CD4-positive, alpha-beta memory T cell (primary cell): ENCODE results near the gene CHST13. TPM values are rescaled to one million over a fixed set of nuclear protein-coding genes. Genes with fewer than 3 reads are reported as not detected.

Source experiments
- CTCF ChIA-PET: fragments of 350-600 bp; sonication (Branson Sonifier 250); formaldehyde crosslinking; loops from one replicate; lab custom pipeline; 2021; ENCODE audit warnings: inconsistent platforms; ENCODE audit not compliant: partially characterized antibody; lab: Charles Lee
- POLR2A ChIA-PET: fragments of 350-600 bp; sonication (Branson Sonifier 250); formaldehyde crosslinking; loops from one replicate; lab custom pipeline; 2021; ENCODE audit not compliant: partially characterized antibody; lab: Charles Lee
- DNase-seq, 5 donors: peaks; one replicate each; pipeline versions ENCODE4 v3.0.0 to v3.0.0-alpha.2; 2020 to 2022; ENCODE audit warnings: mixed read lengths in 1 of 5
- H3K27ac ChIP-seq: one replicate; pipeline ENCODE4 v1.7.0; 2013; ENCODE audit warnings: low read depth, low read length
- H3K27me3 ChIP-seq: 2 replicates; pipeline ENCODE4 v1.7.0; 2013; ENCODE audit warnings: mild to moderate bottlenecking, low read length, moderate library complexity; ENCODE audit not compliant: insufficient read depth
- H3K36me3 ChIP-seq: 2 replicates; pipeline ENCODE4 v1.7.0; 2013; ENCODE audit warnings: mild to moderate bottlenecking, low read length, moderate library complexity; ENCODE audit not compliant: insufficient read depth
- H3K4me1 ChIP-seq: 2 replicates; pipeline ENCODE4 v1.7.0; 2013; ENCODE audit warnings: mild to moderate bottlenecking, low read length, moderate library complexity; ENCODE audit not compliant: insufficient read depth
- H3K4me3 ChIP-seq, 2 donors: one replicate each; pipeline ENCODE4 v1.7.0; 2013; ENCODE audit warnings: low read length in 2 of 2, mild to moderate bottlenecking in 1 of 2
- H3K9me3 ChIP-seq, 2 donors: one replicate each; pipeline ENCODE4 v1.7.0; 2013; ENCODE audit warnings: low read length in 2 of 2, control low read depth in 1 of 2; ENCODE audit not compliant: control insufficient read depth in 1 of 2
- H3K27ac Mint-ChIP-seq, 7 donors: one replicate each; pipeline ENCODE4 v1.8.0; 2020 to 2021; ENCODE audit warnings: mixed read lengths in 7 of 7, mild to moderate bottlenecking in 6 of 7, inconsistent platforms in 3 of 7, moderate library complexity in 3 of 7
- H3K27me3 Mint-ChIP-seq, 2 donors: one replicate each; pipeline ENCODE4 v1.8.0; 2020 to 2021; ENCODE audit warnings: mixed read lengths in 2 of 2
- H3K36me3 Mint-ChIP-seq, 2 donors: one replicate each; pipeline ENCODE4 v1.8.0; 2020 to 2021; ENCODE audit warnings: mixed read lengths in 2 of 2, inconsistent platforms in 1 of 2, mild to moderate bottlenecking in 1 of 2
- H3K4me1 Mint-ChIP-seq, 4 donors: one replicate each; pipeline ENCODE4 v1.8.0; 2020 to 2021; ENCODE audit warnings: mixed read lengths in 4 of 4, mild to moderate bottlenecking in 1 of 4
- H3K4me3 Mint-ChIP-seq, 8 donors: one replicate each; pipeline ENCODE4 v1.8.0; 2020 to 2021; ENCODE audit warnings: mixed read lengths in 8 of 8, mild to moderate bottlenecking in 7 of 8, moderate library complexity in 6 of 8, inconsistent platforms in 3 of 8
- H3K9me3 Mint-ChIP-seq, 8 donors: one replicate each; pipeline ENCODE4 v1.8.0; 2020 to 2021; ENCODE audit warnings: mixed read lengths in 8 of 8, mild to moderate bottlenecking in 5 of 8, inconsistent platforms in 3 of 8, moderate library complexity in 1 of 8
- intact Hi-C: fragments of 100-400 bp; cut with micrococcal nuclease; formaldehyde crosslinking; loops from one replicate; pipeline ENCODE4 v1.15.1; 2023
- polyA plus RNA-seq, 2 donors: library from polyadenylated mRNA; unstranded; fragments of 300-500 nt; fragmentation: Illumina TruSeq; gene quantifications; one replicate each; pipeline ENCODE4 v1.2.3, GENCODE V29; 2021
- total RNA-seq, 2 experiments: library from RNA; stranded (reverse); gene quantifications; one replicate each; pipeline ENCODE4 v1.2.3, GENCODE V29; 2021

The CHST13 gene
- total and polyA plus RNA-seq, 4 experiments from 2014 or later, result 0.23 to 0.42 TPM; not detected in 2

DNA sequence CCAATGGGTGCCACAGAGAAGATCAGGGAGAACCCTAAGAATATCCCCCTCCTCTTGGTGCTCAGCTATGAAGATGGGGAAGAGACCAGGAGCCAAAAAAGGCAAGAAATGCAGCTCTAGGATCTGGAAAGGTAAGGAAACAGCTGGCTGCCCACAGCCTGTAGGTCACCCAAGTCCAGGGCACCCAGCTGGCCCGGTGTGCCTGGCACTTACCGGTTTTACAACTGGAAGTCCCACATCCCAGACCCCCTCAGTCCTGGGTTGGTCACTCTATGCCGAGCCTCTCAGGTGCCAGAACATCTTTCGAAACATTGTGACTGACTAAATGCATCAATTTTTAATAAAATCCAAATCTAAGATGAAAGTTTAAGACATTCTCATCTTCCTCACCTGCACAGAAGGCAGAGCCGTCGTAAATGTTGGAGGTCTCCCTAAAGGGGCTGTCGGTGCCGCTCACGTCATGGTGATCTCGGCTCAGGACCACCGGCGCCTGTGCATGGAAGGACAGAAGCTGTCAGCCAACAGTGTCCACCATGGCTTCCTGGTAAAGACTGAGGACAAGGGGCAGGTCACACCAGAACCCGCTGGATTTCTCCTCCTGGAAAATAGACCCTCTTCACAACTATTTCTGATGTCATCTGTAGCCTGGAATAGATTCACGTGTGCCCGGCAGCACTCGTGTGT lies 34.9 kb upstream of the CHST13 start:
- no peaks in the 10 kb centered on the region for H3K27me3 ChIP-seq
- Mint-ChIP-seq H3K27ac (peak overlapping the region in 1 of 7 donors; percentile 47), H3K27me3 (peaks cover 0 to 2% of the 10 kb centered on the region in 2 donors), H3K9me3 (no peaks in the 10 kb centered on the region), H3K36me3 (no peaks in the 10 kb centered on the region), H3K4me1 (peaks cover 10 to 13% (median 12%) of the 10 kb centered on the region in 4 donors), H3K4me3 (no peak overlapping the region)
- no peaks in the 10 kb centered on the region for H3K36me3 ChIP-seq
- H3K4me1 ChIP-seq, result peaks cover 8% of the 10 kb centered on the region
- H3K27ac ChIP-seq, result no peak overlapping the region
- H3K9me3 ChIP-seq, result no peaks in the 10 kb centered on the region
- CTCF ChIA-PET, result no interaction called here
- no peak overlapping the region for H3K4me3 ChIP-seq
- intact Hi-C loops, result no loop called here
- POLR2A ChIA-PET, result no interaction called here
- DNase-seq, result no peak

GRCh38 chr3:126490619-126491018 lies 33.3 kb upstream of the CHST13 start:
- intact Hi-C loops, result no loop called here
- H3K9me3 ChIP-seq, result no peaks in the 10 kb centered on the region
- Mint-ChIP-seq H3K27me3 (peaks cover 0 to 2% of the 10 kb centered on the region in 2 donors), H3K4me3 (no peak overlapping the region), H3K9me3 (no peaks in the 10 kb centered on the region), H3K36me3 (no peaks in the 10 kb centered on the region), H3K4me1 (peaks cover 10 to 15% (median 12%) of the 10 kb centered on the region in 4 donors), H3K27ac (peak overlapping the region in 1 of 7 donors; percentile 25)
- no peak overlapping the region for H3K27ac ChIP-seq
- H3K36me3 ChIP-seq, result no peaks in the 10 kb centered on the region
- POLR2A ChIA-PET, result no interaction called here
- no peak for DNase-seq
- CTCF ChIA-PET, result interaction anchor here (0.7 kb wide), 1 partner anchor 1053 kb away, joined by 3 read pairs; no protein-coding TSS in a partner anchor
- H3K4me3 ChIP-seq, result no peak overlapping the region
- H3K4me1 ChIP-seq, result peaks cover 8% of the 10 kb centered on the region
- H3K27me3 ChIP-seq, result no peaks in the 10 kb centered on the region

GRCh38 chr3:126491221-126492013 lies 32.5 kb upstream of the CHST13 start:
- no peak for DNase-seq

GRCh38 chr3:126493051-126493450 lies 30.9 kb upstream of the CHST13 start:
- Mint-ChIP-seq H3K36me3 (no peaks in the 10 kb centered on the region), H3K27ac (no peak overlapping the region)

More at GRCh38 chr3:126491221-126492013, 32.5 kb upstream of the CHST13 start:
- ChIA-PET CTCF (no interaction called here), POLR2A (no interaction called here)
- Histone ChIP-seq H3K27me3 (no peaks in the 10 kb centered on the region), H3K27ac (no peak overlapping the region), H3K9me3 (no peaks in the 10 kb centered on the region), H3K4me1 (peaks cover 8% of the 10 kb centered on the region), H3K36me3 (no peaks in the 10 kb centered on the region), H3K4me3 (no peak overlapping the region)
- Mint-ChIP-seq H3K36me3 (no peaks in the 10 kb centered on the region), H3K4me1 (peaks cover 8 to 13% (median 9%) of the 10 kb centered on the region in 4 donors), H3K27me3 (peaks cover 0 to 2% of the 10 kb centered on the region in 2 donors), H3K27ac (no peak overlapping the region), H3K4me3 (no peak overlapping the region), H3K9me3 (no peaks in the 10 kb centered on the region)
- intact Hi-C loops, result no loop called here

DNA sequence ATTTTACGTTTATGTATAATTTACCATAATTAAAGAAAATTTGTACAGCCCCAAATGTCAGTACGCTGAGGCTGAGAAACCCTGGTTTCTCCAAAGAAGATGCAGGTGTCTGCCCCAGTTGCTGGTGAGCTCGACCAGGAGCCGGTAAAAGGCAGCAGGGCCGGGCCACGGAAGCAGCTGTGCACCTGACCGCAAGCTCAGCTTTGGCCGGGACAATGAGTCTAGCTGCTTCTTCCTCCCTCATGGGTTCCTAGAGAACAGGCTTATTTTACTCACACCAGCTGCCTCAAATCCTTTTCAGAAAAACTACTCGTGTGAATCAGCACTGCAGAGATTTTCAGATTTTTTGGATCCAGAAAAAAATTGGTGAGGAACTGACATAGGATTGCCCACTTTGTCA lies 30.2 kb upstream of the CHST13 start:
- Histone ChIP-seq H3K9me3 (no peaks in the 10 kb centered on the region), H3K27me3 (no peaks in the 10 kb centered on the region), H3K36me3 (no peaks in the 10 kb centered on the region), H3K4me3 (no peak overlapping the region), H3K27ac (no peak overlapping the region), H3K4me1 (no peaks in the 10 kb centered on the region)
- POLR2A ChIA-PET, result no interaction called here
- Mint-ChIP-seq H3K4me1 (peaks cover 0 to 4% (median 1%) of the 10 kb centered on the region in 4 donors), H3K9me3 (no peaks in the 10 kb centered on the region), H3K27me3 (peaks cover 0 to 2% of the 10 kb centered on the region in 2 donors), H3K4me3 (no peak overlapping the region), H3K27ac (no peak overlapping the region), H3K36me3 (no peaks in the 10 kb centered on the region)
- intact Hi-C loops, result no loop called here
- DNase-seq, result no peak
- CTCF ChIA-PET, result no interaction called here

More at GRCh38 chr3:126493051-126493450, 30.9 kb upstream of the CHST13 start:
- Histone ChIP-seq H3K27me3 (no peaks in the 10 kb centered on the region), H3K9me3 (no peaks in the 10 kb centered on the region), H3K4me1 (no peaks in the 10 kb centered on the region), H3K36me3 (no peaks in the 10 kb centered on the region), H3K4me3 (no peak overlapping the region), H3K27ac (no peak overlapping the region)
- ChIA-PET POLR2A (no interaction called here), CTCF (interaction anchor here (0.6 kb wide), 1 partner anchor 1757 kb away, joined by 3 read pairs; no protein-coding TSS in a partner anchor)
- intact Hi-C loops, result no loop called here
- Mint-ChIP-seq H3K9me3 (no peaks in the 10 kb centered on the region), H3K27me3 (peaks cover 0 to 2% of the 10 kb centered on the region in 2 donors), H3K4me3 (no peak overlapping the region), H3K4me1 (peaks cover 0 to 4% (median 1%) of the 10 kb centered on the region in 4 donors)
- DNase-seq, result no peak

GRCh38 chr3:126494204-126494969 lies 29.6 kb upstream of the CHST13 start:
- no peak for DNase-seq
- H3K27ac Mint-ChIP-seq, result no peak overlapping the region
- peaks cover 0 to 4% (median 1%) of the 10 kb centered on the region in 4 donors for H3K4me1 Mint-ChIP-seq
- no peak overlapping the region for H3K4me3 ChIP-seq
- H3K27me3 Mint-ChIP-seq, result peaks cover 0 to 2% of the 10 kb centered on the region in 2 donors
- H3K4me3 Mint-ChIP-seq, result no peak overlapping the region
- H3K36me3 ChIP-seq, result no peaks in the 10 kb centered on the region
- intact Hi-C loops, result no loop called here
- H3K27ac ChIP-seq, result no peak overlapping the region
- H3K27me3 ChIP-seq, result no peaks in the 10 kb centered on the region
- ChIA-PET CTCF (no interaction called here), POLR2A (no interaction called here)
- no peaks in the 10 kb centered on the region for H3K9me3 ChIP-seq
- no peaks in the 10 kb centered on the region for H3K4me1 ChIP-seq
- no peaks in the 10 kb centered on the region for H3K9me3 Mint-ChIP-seq
- H3K36me3 Mint-ChIP-seq, result no peaks in the 10 kb centered on the region

DNA sequence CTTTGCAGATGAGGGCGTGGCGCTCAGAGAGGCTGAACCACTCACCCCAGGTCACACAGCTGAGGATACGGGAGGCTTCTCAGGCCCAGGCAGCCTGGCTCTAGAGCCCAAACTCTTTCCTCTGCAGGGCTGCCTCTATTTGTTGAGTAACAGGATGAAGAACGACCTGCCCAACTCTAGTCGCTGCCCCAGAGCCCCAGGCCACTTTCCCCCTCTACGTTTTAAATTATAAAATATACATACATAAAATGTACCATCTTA lies 29.1 kb upstream of the CHST13 start:
- no peak overlapping the region for H3K4me3 Mint-ChIP-seq
- Histone ChIP-seq H3K36me3 (no peaks in the 10 kb centered on the region), H3K4me3 (no peak overlapping the region), H3K4me1 (no peaks in the 10 kb centered on the region), H3K9me3 (no peaks in the 10 kb centered on the region), H3K27ac (no peak overlapping the region), H3K27me3 (no peaks in the 10 kb centered on the region)
- H3K4me1 Mint-ChIP-seq, result peaks cover 0 to 4% (median 1%) of the 10 kb centered on the region in 4 donors
- ChIA-PET CTCF (no interaction called here), POLR2A (no interaction called here)
- peaks cover 0 to 2% of the 10 kb centered on the region in 2 donors for H3K27me3 Mint-ChIP-seq
- H3K36me3 Mint-ChIP-seq, result no peaks in the 10 kb centered on the region
- DNase-seq, result no peak
- intact Hi-C loops, result no loop called here
- no peaks in the 10 kb centered on the region for H3K9me3 Mint-ChIP-seq
- no peak overlapping the region for H3K27ac Mint-ChIP-seq
